Hepatocyte (in vitro differentiated cells): Measurements from ENCODE around the gene JMJD1C.

ENCODE experiments used
- EZH2 ChIP-seq: fragments of 200-600 bp; sonication (generic); IDR thresholded peaks from 2 replicates; pipeline ENCODE4 v1.6.1; 2016; ENCODE audit warnings: antibody characterized with exemption, mild to moderate bottlenecking, borderline replicate concordance
- TF ChIP-seq, protein P1 (sequence below): fragments of 200-600 bp; sonication (generic); IDR thresholded peaks from 2 replicates; pipeline ENCODE4 v1.5.1; 2016; ENCODE audit warnings: antibody characterized with exemption, mild to moderate bottlenecking; ENCODE audit not compliant: poor library complexity

DNA sequence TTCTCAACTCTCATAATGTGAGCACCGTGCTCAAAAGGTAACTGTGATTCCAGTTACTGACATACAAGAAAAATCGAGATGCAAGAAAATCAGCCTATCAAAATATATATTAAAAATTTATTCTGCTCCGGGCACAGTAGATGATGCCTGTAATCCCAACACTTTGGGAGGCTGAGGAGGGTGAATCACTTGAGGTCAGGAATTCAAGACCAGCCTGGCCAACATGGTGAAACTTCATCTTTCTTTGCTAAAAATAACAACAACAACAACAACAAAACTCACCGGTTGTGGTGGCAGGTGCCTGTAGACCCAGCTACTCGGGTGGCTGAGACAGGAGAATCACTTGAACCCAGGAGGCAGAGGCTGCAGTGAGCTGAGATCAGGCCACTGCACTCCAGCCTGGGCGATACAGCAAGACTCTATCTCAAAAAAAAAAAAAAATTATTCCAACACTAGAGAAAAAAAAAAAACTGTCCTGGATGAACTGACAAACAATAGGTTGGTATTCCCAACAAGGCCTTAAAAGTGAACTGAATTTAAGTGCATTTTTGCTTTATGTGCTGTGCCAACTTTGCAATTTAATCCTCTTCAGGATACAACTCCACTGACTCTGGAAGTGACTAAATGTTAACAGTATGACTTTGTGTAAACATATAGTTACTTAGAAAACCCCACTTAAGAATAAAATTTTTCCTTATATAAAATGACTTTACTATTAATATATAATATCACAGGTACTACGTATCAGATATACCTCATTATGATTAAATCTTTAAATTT is 51.1 kb downstream of the JMJD1C start:
- TF ChIP-seq, protein P1, sequence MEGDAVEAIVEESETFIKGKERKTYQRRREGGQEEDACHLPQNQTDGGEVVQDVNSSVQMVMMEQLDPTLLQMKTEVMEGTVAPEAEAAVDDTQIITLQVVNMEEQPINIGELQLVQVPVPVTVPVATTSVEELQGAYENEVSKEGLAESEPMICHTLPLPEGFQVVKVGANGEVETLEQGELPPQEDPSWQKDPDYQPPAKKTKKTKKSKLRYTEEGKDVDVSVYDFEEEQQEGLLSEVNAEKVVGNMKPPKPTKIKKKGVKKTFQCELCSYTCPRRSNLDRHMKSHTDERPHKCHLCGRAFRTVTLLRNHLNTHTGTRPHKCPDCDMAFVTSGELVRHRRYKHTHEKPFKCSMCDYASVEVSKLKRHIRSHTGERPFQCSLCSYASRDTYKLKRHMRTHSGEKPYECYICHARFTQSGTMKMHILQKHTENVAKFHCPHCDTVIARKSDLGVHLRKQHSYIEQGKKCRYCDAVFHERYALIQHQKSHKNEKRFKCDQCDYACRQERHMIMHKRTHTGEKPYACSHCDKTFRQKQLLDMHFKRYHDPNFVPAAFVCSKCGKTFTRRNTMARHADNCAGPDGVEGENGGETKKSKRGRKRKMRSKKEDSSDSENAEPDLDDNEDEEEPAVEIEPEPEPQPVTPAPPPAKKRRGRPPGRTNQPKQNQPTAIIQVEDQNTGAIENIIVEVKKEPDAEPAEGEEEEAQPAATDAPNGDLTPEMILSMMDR, result no peak
- TF ChIP-seq EZH2, result no peak
